HCT116 (cell line): ENCODE measurements around the gene RPS16. TPM values are rescaled to one million over a fixed set of nuclear protein-coding genes. Genes with fewer than 3 reads are reported as not detected.

Source experiments
- ATAC-seq: fragments of 200-7000 bp; cut with Tn5 transposase; 2 replicates; pipeline ENCODE4 v1.9.1; 2020; ENCODE audit warnings: mild to moderate bottlenecking, moderate library complexity
- BruUV-seq: library from RNA; stranded (reverse); fragments of 400-500 nt; replicated peaks from 2 replicates; lab custom pipeline; 2021; lab: Mats Ljungman, UMichigan
- CTCF ChIA-PET: fragments of 300-600 bp; sonication (Branson Sonifier 250); formaldehyde crosslinking; loops from one replicate; lab custom pipeline; 2021; ENCODE audit warnings: antibody characterized with exemption; lab: Charles Lee
- POLR2A ChIA-PET: fragments of 300-600, 350-600 bp; sonication (Branson Sonifier 250); formaldehyde crosslinking; loops from one replicate; lab custom pipeline; 2021; ENCODE audit warnings: antibody characterized with exemption; lab: Charles Lee
- RAD21 ChIA-PET, 2 experiments: fragments of 300-600 bp; sonication (Branson Sonifier 250); formaldehyde crosslinking; loops; one replicate each; lab custom pipeline; 2023; ENCODE audit warnings: low total read pairs in 2 of 2; ENCODE audit not compliant: uncharacterized antibody in 2 of 2, unreplicated experiment in 2 of 2, low non-redundant PET in 1 of 2; lab: Charles Lee
- DNase-seq: peaks from one replicate; pipeline ENCODE4 v3.0.0-alpha.2; 2010; ENCODE audit warnings: low read depth, low spot score
- H2AFZ ChIP-seq: fragments of 200-600 bp; shearing (Covaris generic), sonication (generic); 2 replicates; pipeline ENCODE4 v1.6.1; 2017; ENCODE audit warnings: low read depth, mixed run types, mixed read lengths, antibody characterized with exemption, low read length; ENCODE audit not compliant: poor library complexity, severe bottlenecking
- H3K27ac ChIP-seq: 2 replicates; pipeline ENCODE4 v1.5.1; 2012; ENCODE audit warnings: low read depth, low read length
- H3K27me3 ChIP-seq: fragments of 200-600 bp; sonication (generic); 2 replicates; pipeline ENCODE4 v1.6.1; 2016; ENCODE audit warnings: mixed run types, low read length, mixed read lengths; ENCODE audit not compliant: insufficient read depth
- H3K36me3 ChIP-seq, 2 experiments: fragments of 200-500 bp in 1 of 2; fragments of 200-600 bp in 1 of 2; sonication (Bioruptor generic) in 1 of 2; sonication (generic) in 1 of 2; 2 replicates each; pipeline versions ENCODE4 v1.5.1 to v1.6.1; 2014 to 2016; ENCODE audit warnings: low read length in 2 of 2, inconsistent platforms in 1 of 2, mixed read lengths in 1 of 2, mixed run types in 1 of 2; ENCODE audit not compliant: insufficient read depth in 2 of 2, control insufficient read depth in 1 of 2
- H3K4me1 ChIP-seq, 2 experiments: fragments of 200-600 bp in 1 of 2; sonication (generic) in 1 of 2; 2 replicates each; pipeline versions ENCODE4 v1.5.1 to v1.6.1; 2012 to 2017; ENCODE audit warnings: low read length in 2 of 2, inconsistent platforms in 1 of 2, mild to moderate bottlenecking in 1 of 2, mixed read lengths in 1 of 2, mixed run types in 1 of 2, moderate library complexity in 1 of 2; ENCODE audit not compliant: insufficient read depth in 2 of 2, control insufficient read depth in 1 of 2
- H3K4me2 ChIP-seq: fragments of 200-600 bp; sonication (generic); 2 replicates; pipeline ENCODE4 v1.6.1; 2017; ENCODE audit warnings: mixed run types, low read length, mixed read lengths
- H3K4me3 ChIP-seq, 2 experiments: fragments of 200-600 bp in 1 of 2; sonication (generic) in 1 of 2; replicated peaks in 1 of 2; 2 replicates each; pipeline ENCODE4 v1.5.1; 2011 to 2016; ENCODE audit warnings: low read length in 2 of 2, control low read depth in 1 of 2, low read depth in 1 of 2, mild to moderate bottlenecking in 1 of 2, mixed read lengths in 1 of 2, mixed run types in 1 of 2
- H3K79me2 ChIP-seq: fragments of 200-600 bp; sonication (generic); 2 replicates; pipeline ENCODE4 v1.6.1; 2017; ENCODE audit warnings: mild to moderate bottlenecking, mixed run types, low read length, moderate library complexity, mixed read lengths; ENCODE audit not compliant: insufficient read depth
- H3K9ac ChIP-seq: fragments of 200-600 bp; sonication (generic); 2 replicates; pipeline ENCODE4 v1.6.1; 2016; ENCODE audit warnings: low read length, mixed read lengths
- H3K9me2 ChIP-seq: fragments of 200-600 bp; sonication (generic), shearing (Covaris generic); 2 replicates; pipeline ENCODE4 v1.6.1; 2017; ENCODE audit warnings: mixed run types, mild to moderate bottlenecking, moderate library complexity; ENCODE audit not compliant: insufficient read depth
- H3K9me3 ChIP-seq, 2 experiments: fragments of 200-500 bp in 1 of 2; fragments of 200-600 bp in 1 of 2; sonication (Bioruptor generic) in 1 of 2; sonication (generic) in 1 of 2; 2 replicates each; pipeline ENCODE4 v1.6.1; 2014 to 2017; ENCODE audit warnings: low read length in 2 of 2, mixed read lengths in 2 of 2, inconsistent platforms in 1 of 2, low read depth in 1 of 2, mild to moderate bottlenecking in 1 of 2, mixed run types in 1 of 2, moderate library complexity in 1 of 2; ENCODE audit not compliant: control insufficient read depth in 1 of 2, insufficient read depth in 1 of 2
- H4K20me1 ChIP-seq: fragments of 200-600 bp; sonication (generic), shearing (Covaris generic); 2 replicates; pipeline ENCODE4 v1.6.1; 2017; ENCODE audit warnings: mixed run types, mild to moderate bottlenecking, moderate library complexity; ENCODE audit not compliant: insufficient read depth
- CBX3 ChIP-seq: IDR thresholded peaks from 2 replicates; pipeline ENCODE4 v1.6.1; 2012; ENCODE audit warnings: low read depth
- CEBPB ChIP-seq: IDR thresholded peaks from 2 replicates; pipeline ENCODE4 v1.6.1; 2012; ENCODE audit warnings: low read depth
- CTCF ChIP-seq, 3 experiments: fragments of 200-600 bp in 1 of 3; sonication (generic) in 1 of 3; IDR thresholded peaks in 2 of 3; conservative IDR thresholded peaks in 1 of 3; 2 replicates each; pipeline ENCODE4 v1.5.1; 2012 to 2017; ENCODE audit warnings: low read depth in 2 of 3, low read length in 2 of 3, antibody characterized with exemption in 1 of 3, borderline replicate concordance in 1 of 3, control low read depth in 1 of 3, mild to moderate bottlenecking in 1 of 3, mixed read lengths in 1 of 3, mixed run types in 1 of 3, moderate library complexity in 1 of 3; ENCODE audit not compliant: insufficient read depth in 1 of 3
- EGR1 ChIP-seq: IDR thresholded peaks from 2 replicates; pipeline ENCODE4 v1.6.1; 2012; ENCODE audit warnings: low read depth
- EZH2 ChIP-seq: fragments of 200-600 bp; sonication (generic); IDR thresholded peaks from 2 replicates; pipeline ENCODE4 v1.6.1; 2017; ENCODE audit warnings: antibody characterized with exemption, mixed run types
- EZH2phosphoT487 ChIP-seq: fragments of 200-600 bp; IDR thresholded peaks from 2 replicates; pipeline ENCODE4 v1.6.1; 2018; ENCODE audit warnings: antibody characterized with exemption, borderline replicate concordance
- FOSL1 ChIP-seq: IDR thresholded peaks from 2 replicates; pipeline ENCODE4 v1.6.1; 2012; ENCODE audit warnings: low read depth
- MAX ChIP-seq: IDR thresholded peaks from 2 replicates; pipeline ENCODE4 v1.6.1; 2012
- POLR2A ChIP-seq: IDR thresholded peaks from 2 replicates; pipeline ENCODE4 v1.7.0; 2011; ENCODE audit warnings: borderline replicate concordance; ENCODE audit not compliant: insufficient read depth, insufficient read length; ENCODE audit errors: extremely low read depth
- POLR2AphosphoS5 ChIP-seq: IDR thresholded peaks from 2 replicates; pipeline ENCODE4 v1.6.1; 2011; ENCODE audit warnings: mild to moderate bottlenecking, low read depth, low read length, moderate library complexity
- SIN3A ChIP-seq: IDR thresholded peaks from 2 replicates; pipeline ENCODE4 v1.6.1; 2012; ENCODE audit warnings: low read depth
- SP1 ChIP-seq: IDR thresholded peaks from 2 replicates; pipeline ENCODE4 v1.6.1; 2012; ENCODE audit warnings: low read depth
- SRF ChIP-seq: IDR thresholded peaks from 2 replicates; pipeline ENCODE4 v1.6.1; 2012; ENCODE audit warnings: low read depth
- YY1 ChIP-seq: IDR thresholded peaks from 2 replicates; pipeline ENCODE4 v1.6.1; 2011; ENCODE audit warnings: low read length, low read depth, moderate library complexity, mild to moderate bottlenecking; ENCODE audit not compliant: insufficient replicate concordance; ENCODE audit errors: extremely low read depth
- ZBTB33 ChIP-seq: IDR thresholded peaks from 2 replicates; pipeline ENCODE4 v1.6.1; 2011; ENCODE audit warnings: mild to moderate bottlenecking, low read length, moderate library complexity; ENCODE audit not compliant: insufficient replicate concordance; ENCODE audit errors: extremely low read depth
- ZNF274 ChIP-seq: fragments of 200-500 bp; sonication (Bioruptor generic); IDR thresholded peaks from 2 replicates; pipeline ENCODE4 v1.6.1; 2014; ENCODE audit warnings: mild to moderate bottlenecking, low read depth, low read length, inconsistent platforms
- intact Hi-C: fragments of 100-400 bp; cut with micrococcal nuclease; formaldehyde crosslinking; loops from 2 replicates; pipeline ENCODE4 v1.10.0; 2022
- total RNA-seq: library from RNA; stranded (reverse); gene quantifications from one replicate; pipeline ENCODE4 v1.2.1, GENCODE V29; 2021; ENCODE audit not compliant: unreplicated experiment

The RPS16 gene
- total RNA-seq, 1 experiment from 2014 or later = 3,365 TPM

GRCh38 chr19:39427707-39428106 is 8.0 kb downstream of the RPS16 start (continued):
- no peak for TF ChIP-seq EZH2phosphoT487

GRCh38 chr19:39426170-39426569 is 9.6 kb downstream of the RPS16 start:
- Histone ChIP-seq H3K4me3 (no peak overlapping the region), H3K4me2 (no peak overlapping the region), H3K36me3 (no peaks in the 10 kb centered on the region), H3K9ac (no peak overlapping the region), H3K27me3 (no peaks in the 10 kb centered on the region), H4K20me1 (no peaks in the 10 kb centered on the region; the same call in 1 of the 2 replicates), H3K27ac (no peak overlapping the region), H3K4me1 (peaks cover 37 to 38% of the 10 kb centered on the region in 2 experiments), H3K79me2 (no peaks in the 10 kb centered on the region), H2AFZ (no peak overlapping the region), H3K9me3 (no peaks in the 10 kb centered on the region), H3K9me2 (no peaks in the 10 kb centered on the region)
- ChIA-PET POLR2A (interaction anchor here (6.0 kb wide), 1 partner anchor 10 kb away, joined by 33 read pairs; the partner anchor contains the start of gene RPS16), RAD21 (no interaction called here), CTCF (no interaction called here)
- no peak for DNase-seq
- TF ChIP-seq EGR1 (no peak), ZNF274 (no peak), CTCF (IDR thresholded peaks at IDR 0.05 in 2 of 3, conservative IDR thresholded peaks at IDR 0.05 in 1 of 3; ENCODE audit: borderline replicate concordance in 1 of 3, insufficient read depth in 1 of 3, low read depth in 2 of 3, low read length in 2 of 3) (no peak), SRF (no peak), SIN3A (no peak), ZBTB33 (no peak), EZH2phosphoT487 (no peak), SP1 (no peak), CBX3 (no peak), EZH2 (no peak), POLR2A (no peak), FOSL1 (no peak), YY1 (no peak), CEBPB (no peak), POLR2AphosphoS5 (no peak), MAX (no peak)
- intact Hi-C loops = no loop called here
- ATAC-seq = no peak
- no TSS peak for BruUV-seq
